Brain pericyte (primary cell): ENCODE results near the gene REG4.

Experiments
- DNase-seq: peaks from one replicate; pipeline ENCODE4 v3.0.0-alpha.2; 2012; ENCODE audit warnings: low read depth, low spot score

The REG4 gene

GRCh38 chr1:119781434-119782210 lies 29.6 kb downstream of the REG4 start:
- no peak for DNase-seq

DNA sequence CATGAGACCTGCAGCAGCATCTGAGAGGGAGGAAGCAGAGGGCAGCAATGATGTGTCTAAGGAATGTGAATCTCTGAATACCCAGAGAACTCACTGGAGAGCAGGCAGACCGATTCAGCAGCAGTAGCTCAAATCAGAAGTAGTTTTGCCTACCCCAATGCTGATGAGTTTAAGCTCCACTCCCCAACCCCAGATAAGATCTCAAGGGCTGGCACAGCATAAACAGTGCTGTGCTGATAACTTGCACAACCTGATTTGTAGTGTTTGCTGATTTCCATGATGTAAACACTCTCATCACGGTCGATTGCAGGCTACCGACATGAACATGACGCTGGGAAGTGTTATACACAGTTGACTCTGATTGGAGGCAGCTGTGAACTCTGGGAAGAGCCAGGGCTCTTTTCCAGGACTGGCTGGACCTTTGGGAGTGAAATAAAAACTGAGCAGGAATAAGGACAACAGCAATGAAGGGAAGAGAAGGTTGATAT lies 31.3 kb downstream of the REG4 start:
- DNase-seq: no peak

DNA sequence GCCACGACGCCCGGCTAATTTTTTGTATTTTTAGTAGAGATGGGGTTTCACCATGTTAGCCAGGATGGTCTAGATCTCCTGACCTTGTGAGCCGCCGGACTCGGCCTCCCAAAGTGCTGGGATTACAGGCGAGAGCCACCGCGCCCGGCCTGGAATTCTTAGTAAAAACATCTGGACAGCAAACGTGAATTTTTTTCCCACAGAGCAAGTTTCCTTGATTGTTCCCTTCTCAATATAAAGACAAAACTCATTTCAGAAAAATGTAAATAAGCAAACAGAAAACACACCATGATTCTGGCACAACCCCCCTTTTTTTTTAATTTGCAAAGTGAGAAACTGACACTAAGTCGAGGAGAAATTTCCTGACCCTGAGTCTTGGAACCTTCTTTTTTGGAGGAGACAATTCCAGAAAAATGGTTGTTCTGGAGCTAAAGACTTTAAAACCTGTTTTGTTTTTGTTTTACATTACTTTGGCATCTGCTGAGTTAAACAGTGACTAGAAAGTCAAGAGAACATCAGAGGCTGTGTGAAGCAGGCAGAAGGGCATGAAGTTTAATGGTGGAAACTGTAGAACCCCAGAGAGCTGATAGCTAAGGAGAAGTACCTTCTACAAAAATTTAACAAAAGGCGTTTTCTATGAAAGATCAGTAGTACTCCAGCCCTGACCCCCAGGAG lies 32.2 kb downstream of the REG4 start:
- DNase-seq: no peak

DNA sequence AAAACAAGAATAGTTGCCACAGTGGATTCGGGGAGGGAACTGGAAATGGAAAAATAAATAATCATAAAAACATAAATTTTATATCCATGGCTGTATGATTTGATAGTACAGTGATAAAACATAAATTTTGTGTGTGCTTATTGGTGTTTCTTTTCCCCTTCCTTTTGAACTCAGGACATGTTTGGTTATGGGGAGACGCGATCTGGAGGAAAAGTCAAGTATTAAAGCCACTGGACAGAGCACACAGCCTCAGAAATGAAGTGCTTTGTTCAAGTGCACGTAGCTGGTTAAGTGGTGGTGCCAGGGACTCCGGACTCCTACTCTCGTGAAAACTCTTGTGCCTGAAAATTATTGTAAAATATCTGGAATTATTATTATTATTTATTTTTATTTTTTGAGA lies 32.9 kb downstream of the REG4 start:
- DNase-seq: no peak

GRCh38 chr1:119774746-119775490 lies 36.3 kb downstream of the REG4 start:
- no peak for DNase-seq

DNA sequence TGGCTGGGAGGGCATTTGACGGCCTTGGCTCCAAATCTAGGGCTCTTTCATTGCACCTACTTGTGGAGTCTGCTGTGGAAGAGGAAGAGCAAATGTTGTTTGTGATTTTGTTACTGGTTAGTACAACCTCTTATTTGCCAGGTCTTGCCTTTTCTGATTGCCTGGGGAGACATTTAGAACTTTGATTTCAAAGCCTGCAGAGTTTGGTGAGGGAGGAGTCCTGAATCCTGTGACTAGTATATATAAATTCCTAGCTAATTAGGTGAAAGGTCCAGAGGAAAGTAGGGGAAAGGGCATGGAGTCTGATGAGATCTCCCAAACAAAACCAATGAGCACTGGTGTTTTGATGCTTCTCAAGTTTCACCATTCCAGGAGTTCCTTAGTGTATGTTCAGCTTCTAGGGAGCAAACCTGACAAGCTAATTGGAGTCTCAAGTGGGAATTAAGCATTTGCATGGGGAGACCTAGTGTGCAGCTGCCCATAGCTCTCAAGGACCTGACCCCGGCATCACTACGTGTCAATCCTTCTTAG lies 37.5 kb downstream of the REG4 start:
- no peak for DNase-seq

- no peak for DNase-seq
These were observed 39.0 kb downstream of the REG4 start for GRCh38 chr1:119772298-119772697.

DNA sequence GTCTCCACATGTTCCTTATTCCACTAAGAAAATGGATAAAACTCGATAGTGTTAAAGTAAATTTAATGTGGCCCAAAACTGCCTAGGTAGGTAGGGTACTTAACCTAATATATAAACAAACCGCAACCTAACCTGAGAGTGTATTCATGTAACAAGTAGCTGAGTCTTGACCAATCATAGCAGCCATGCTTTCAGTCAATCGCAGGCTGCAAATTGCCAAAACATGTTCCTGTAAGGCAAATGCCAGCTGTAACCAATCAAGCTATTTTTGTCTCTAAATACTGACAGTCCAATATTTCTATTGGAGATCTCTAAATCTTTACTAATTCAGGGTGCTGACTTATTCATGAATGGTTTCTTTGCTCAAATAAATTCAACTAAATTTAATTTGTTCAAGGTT lies 39.5 kb downstream of the REG4 start:
- no peak for DNase-seq

GRCh38 chr1:119771016-119771415 lies 40.2 kb downstream of the REG4 start:
- no peak for DNase-seq

- DNase-seq: no peak
These were observed 42.5 kb downstream of the REG4 start, which contains the start of gene HMGCS2 for GRCh38 chr1:119768778-119769177. HMGCS2 (minus strand) TSS chr1:119768905; CDS start chr1:119768844, 61 bp downstream.

- no peak for DNase-seq
These were observed 43.8 kb downstream of the REG4 start for GRCh38 chr1:119767486-119767885.

- DNase-seq: no peak
These were observed 44.9 kb downstream of the REG4 start for GRCh38 chr1:119766374-119766794.

GRCh38 chr1:119764220-119764619 lies 47.0 kb downstream of the REG4 start:
- DNase-seq: no peak

DNA sequence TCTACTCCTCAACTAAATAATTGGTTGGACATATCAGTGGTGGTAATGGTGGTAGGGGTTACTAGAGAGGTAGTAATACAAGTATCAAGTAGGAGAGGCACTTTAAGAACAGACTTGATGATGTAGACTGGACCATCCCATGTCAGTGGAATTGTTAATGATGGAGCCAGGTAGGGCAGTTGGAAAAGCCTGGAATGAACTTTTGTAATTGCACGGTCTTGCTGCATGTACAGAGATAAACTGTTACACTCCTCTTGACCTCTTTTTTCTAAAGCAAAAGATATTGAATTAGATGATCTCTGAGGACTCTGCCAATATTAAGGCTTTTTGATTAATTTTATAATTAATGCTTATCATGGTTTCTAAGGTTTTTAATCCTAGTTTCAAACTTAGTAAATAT lies 48.3 kb downstream of the REG4 start:
- DNase-seq: no peak

DNA sequence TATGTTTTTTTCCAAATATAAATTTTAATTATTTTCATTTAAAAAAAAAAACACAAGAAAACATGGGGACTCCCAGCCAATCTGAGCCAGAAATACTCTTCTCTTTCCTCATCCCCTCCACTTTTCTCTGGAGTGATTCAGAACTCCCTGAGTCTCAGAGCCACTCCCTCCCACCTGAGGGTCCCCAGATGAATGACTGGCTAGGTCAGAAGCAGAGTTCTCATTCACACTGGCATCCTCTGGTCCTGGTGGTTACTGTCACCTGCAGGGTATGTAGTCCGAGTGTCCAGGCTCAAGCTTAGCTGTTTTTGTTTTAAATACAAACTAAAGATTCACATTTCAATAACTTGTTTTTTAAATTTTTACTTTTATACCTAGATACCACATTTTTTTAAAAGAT lies 48.9 kb downstream of the REG4 start:
- DNase-seq: no peak

DNA sequence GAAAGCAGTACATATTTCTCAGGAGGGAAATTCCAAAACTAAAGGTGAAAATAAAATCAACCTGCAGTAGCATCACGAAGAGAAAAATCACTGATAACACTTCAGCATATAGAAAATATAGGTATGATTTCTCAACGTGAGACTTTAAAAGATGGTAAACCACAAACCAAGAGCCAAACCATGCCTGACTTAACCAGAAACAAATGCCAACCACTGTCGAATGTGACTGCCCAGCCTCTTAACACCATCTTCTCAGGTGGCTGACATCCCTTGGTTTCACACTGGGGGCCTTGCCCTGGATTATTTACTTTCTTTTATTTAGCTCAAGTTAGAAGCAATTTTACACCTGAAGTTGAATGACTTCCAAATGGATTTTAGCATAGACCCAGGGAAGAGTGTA lies 52.7 kb downstream of the REG4 start:
- no peak for DNase-seq

DNA sequence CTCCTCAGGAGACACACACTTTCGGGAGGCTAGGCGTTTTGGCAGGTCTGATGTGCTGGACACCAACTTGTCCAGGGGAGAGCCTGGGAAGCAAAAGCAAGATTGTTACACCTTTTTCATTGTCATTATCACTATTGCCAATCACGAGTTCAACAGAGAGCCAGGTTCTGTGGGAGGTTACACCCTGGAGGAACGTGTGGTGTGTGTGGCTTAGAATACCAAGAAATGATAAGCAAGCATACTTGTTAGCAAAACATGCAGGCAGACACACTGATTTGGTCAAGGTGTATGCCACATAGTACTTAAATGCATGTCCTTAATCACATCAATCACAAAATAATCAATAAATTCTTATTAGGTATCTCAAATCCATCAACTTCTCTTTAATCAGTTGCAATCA lies 58.7 kb downstream of the REG4 start:
- no peak for DNase-seq

DNA sequence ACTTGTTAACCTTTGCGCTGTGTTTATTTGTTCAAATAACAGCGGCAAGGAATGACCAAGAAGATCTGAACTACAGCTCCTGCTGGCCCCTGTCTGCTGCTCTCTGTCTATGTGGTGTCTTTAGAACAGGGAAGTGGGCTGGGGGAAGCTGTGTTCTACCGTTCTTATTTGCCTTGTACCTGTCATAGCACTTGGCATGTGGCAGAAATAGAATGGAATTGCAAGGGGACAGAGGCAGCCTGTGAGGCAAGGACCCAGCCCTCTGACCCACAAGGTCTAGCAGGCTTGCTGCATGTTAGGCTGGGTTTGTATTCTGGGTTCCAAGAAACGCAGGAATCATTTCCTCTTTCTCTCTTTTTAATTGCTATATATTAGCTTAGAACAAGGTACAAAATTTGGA lies 63.2 kb downstream of the REG4 start:
- no peak for DNase-seq

- no peak for DNase-seq
These were observed 63.8 kb downstream of the REG4 start for GRCh38 chr1:119747451-119747850.

DNA sequence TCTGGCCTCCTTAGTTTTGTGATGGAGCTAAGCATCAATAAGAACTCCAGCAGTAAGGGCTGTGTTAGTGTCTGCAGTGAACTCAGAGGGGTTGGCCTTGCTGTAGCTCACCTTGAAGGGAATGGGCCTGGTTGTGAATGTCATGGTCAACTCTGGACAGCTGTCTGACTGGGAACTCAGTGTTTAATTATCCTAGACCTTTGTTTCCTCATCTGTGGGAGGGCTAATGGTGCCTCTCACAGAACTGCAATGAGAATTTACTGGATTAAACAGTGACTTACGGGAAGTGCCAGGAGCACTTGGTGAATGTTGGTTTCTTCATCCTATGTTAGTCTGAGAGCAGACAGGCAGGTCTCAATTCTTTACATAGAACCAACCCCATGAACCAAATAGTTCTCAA lies 66.2 kb downstream of the REG4 start:
- DNase-seq: no peak

GRCh38 chr1:119744598-119744942 lies 66.7 kb downstream of the REG4 start:
- no peak for DNase-seq
